SIG-M5 treated with dmso at 0.1 percent for 504 hours (cell line): Measurements from ENCODE around the gene FGF12.
A peak's percentile ranks its signal among the peaks of the same experiment; 100 is the strongest.
"Not testable (repeated sequence)": the region's sequence is repeated elsewhere in the genome, so short reads cannot be mapped to it uniquely, and the experiment has no call there.

Experiments
- DNase-seq: peaks from one replicate; lab custom pipeline; 2025; ENCODE audit not compliant: unreplicated experiment; lab: John Stamatoyannopoulos, UW

Gene FGF12

DNA sequence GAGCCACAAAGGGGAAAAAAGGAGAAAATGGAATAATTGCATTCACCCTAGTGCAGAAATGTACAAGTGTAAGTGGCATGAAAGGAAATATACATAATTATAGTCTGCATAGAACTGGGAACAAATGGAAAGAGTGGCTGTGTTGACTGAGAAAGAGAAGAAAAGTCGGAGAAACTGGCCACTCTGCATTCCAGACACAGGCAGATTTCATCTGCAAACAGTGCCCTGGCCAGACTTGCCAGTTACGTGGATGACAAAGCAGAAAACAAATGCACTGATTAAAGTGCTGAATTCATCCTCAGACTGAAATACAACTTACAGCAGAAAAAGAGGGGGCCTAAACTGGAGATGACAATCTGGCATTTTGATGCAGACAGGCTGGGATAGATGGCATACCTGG, 129.8 kb downstream of the FGF12 start:
- peak; percentile 75 for DNase-seq

DNA sequence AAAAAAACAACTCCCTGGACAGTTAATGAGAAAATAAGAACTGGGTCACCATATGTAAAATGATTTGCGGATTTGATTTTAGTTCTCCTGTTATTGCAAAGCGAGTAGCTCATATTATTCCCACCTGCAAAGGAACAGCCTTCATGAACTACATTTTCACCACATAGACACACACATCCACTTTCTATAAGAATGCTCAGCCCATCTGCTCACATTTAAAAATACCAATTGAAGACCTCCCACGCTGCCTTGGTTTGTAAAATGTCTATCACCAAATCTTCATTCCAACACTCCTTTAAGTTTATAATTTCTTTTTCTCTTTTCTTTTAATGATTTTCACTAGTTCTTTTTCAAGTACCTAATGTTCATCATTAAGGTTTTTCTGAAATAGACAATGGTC, 148.6 kb downstream of the FGF12 start:
- no peak for DNase-seq

DNA sequence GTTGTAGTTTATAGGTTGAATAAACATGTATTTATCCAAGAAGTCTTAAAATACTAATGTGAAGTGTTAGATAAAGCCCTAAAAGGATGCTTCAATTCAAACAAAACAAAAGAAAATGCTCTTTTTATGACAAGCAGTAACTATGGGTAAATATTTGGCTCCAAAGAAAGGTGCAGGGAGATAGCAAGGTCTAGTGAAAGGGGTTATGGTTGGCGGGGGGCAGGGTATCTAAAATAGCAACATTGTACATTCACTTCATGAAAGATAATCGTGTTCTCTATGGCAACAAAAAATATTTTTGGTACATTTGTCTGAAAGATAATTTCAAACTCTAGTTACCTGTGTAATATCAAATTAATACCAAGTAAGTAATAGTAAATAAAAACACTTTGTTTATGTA, 149.5 kb downstream of the FGF12 start:
- no peak for DNase-seq

DNA sequence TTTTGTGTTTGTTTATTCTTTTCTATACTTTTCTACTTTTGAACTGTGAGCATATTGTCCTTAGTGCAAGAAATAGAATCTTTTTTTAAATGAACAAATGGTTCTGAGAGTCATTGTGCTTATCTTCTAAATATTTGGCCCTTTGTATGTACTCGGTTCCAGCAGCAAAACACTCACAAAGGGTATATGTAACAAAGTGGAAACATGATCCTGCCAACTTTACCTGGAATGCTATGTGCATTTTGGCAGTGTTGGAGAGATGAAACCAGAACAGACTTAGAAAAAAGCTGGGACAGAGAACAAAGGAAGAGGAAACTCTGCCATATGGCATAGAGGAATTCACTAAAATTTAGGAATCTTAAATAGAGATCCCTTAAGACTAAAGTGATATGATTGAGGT, 150.1 kb downstream of the FGF12 start:
- no peak for DNase-seq

DNA sequence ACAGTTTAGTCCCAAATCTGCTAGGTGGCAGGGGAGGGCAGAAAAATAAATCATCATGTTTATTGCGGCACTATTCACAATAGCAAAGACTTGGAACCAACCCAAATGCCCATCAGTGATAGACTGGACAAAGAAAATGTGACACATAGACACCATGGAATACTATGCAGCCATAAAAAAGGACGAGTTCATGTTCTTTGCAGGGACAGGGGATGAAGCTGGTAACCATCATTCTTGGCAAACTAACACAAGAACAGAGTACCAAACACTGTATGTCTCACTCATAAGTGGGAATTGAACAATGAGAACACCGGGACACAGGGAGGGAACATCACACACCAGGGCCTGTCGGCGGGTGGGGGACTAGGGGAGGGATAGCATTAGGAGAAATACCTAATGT, 150.6 kb downstream of the FGF12 start:
- not testable (repeated sequence) for DNase-seq

DNA sequence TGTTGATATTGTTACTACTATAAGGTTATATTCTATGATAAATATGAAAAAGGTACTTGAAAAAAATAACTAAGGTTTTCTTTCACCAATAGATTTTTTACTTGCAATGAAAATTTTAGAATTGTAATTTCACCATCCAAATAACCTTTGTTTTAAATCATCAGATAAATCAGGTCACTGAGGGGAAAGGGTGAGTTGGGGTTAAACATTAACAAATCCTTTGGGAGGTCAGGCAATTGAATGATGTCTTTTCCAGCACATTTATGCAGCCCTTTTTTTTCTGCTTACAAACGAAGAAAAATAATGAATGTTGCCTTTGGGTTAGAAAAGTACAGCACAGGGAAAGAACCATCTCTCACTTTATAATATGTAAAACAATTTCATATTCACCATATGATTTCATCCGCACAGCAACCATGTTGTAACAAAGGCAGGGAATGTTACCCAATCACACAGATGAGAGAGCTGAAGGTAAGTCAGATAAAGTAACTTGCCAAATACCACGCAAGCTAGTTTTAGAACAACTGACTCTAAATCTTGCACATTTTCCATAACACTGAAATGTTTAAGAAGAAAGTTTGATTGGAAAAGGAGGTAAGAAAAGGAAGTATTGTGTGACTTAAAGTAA, 151.3 kb downstream of the FGF12 start:
- no peak for DNase-seq

DNA sequence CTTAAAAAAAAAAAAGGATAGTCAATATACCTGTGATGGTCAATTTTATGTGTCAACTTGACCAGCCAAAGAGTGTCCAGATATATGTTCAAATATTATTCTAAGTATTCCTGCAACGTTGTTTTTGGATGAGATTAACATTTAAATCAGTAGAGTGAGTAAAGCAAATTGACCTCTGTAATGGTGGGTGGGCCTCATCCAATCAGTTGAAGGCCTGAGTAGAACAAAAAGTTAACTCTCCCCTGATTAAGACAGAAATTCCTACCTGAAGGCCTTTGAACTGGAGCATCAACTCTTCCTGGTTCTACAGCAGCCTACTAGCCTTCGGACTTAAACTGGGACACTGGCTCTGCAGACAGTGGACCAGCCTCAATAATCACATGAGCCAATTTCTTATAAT, 154.1 kb downstream of the FGF12 start:
- no peak for DNase-seq

DNA sequence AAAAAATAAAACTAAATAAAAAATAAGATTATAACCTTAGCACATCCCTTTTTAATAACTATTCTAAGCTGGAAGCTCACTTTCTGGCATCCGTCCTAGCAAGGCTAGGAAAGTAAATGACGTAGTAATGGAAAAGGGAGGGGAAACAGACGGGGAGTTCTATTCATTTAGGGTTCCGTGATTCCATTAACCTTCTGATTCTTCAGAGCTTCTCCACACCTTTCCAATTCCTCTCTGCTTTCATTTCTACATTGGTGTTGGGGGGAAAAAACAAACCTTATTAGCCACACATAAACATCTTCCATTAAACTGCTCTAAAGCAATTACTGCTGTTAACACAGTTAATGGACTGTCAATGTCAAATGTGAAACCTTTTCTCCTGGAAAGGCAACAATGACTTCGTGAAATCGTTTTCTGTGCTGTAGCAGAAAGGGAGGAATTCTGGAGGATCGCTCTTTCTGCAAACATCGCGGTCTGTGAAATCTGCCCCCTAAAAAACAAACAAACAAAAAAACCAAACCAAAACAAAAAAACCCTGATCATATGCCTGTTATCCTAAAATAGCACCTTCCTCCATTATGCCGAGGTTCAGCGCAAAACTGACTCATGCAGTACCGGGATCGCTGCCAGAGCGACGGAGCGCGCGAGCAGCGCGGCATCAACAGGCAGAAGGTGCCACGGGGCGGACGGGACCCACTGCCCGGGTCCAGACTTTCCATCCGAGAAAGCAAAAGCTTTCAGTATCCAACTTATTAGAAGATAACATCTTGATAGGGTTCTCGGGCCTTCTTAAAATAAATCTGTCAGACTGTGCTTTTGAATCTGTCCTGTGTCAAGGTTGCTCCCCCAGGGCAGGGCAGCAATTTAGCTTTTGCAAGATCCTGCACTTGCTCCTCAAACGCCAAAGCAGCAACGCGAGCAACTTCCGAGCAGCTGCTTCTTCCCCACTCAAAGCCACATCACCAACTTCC, 156.2 kb downstream of the FGF12 start:
- peak; percentile 11 for DNase-seq

DNA sequence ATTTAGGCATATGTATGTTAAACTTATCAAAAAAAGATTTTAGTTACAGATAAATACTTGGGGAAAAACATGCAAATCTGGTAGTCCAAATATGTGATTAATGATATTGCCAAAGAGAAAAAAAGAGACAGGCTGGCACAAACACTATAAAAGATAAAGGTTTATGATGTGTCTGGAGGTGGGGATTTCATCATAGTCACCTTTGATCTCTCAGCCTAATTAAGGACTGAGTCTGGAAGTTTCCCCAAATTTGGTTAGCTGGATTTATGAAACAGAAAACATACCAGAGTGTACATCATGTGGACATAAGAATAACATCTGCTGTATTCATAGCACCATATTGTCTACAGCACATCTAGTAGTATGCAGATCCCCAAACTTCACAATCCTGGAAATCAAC, 157.0 kb downstream of the FGF12 start:
- no peak for DNase-seq

DNA sequence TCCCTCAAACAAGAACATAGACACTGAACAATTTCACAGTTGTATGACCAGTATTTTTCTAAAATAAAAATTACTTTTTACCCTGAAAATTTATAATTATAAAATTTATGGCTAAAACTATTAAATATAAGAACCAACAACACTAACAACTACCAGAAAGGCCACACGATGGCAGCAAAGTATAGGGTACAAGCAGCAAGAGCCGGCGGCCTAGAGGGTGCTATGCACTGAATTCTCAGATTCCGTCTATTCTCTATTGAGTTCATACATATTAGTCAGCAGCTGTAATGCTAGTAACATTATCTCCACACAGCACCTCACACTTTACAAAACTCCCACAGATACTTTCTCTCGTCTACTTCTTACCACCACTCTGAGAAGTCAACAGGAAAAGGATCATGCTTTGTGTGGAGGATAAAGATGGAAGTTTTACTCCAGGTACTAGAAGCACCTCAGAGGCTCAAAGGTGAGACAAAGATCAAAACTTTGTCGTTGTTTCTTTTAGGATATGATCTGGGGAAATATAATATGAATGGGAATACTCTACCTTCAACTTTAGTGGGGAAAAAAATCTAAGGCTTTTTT, 160.5 kb downstream of the FGF12 start:
- DNase-seq, result peak; percentile 82

DNA sequence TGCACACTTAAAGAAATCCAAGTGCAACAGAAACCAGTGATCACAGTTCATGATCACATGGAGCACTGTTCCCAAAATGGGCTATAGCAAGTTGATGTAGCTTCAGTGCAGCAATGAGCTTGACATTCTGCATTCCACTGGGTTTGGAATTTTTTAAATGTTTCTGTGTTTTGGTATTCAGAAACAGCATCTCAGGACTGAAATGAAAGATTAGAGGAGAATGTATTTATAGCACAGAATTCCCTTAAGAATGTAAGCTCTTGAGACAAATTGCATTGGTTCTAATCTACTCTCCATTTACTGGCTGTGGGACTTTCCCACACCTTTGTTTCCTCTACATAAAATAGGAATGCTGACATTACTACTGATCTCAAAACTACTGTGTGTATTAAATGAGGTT, 162.7 kb downstream of the FGF12 start:
- no peak for DNase-seq

DNA sequence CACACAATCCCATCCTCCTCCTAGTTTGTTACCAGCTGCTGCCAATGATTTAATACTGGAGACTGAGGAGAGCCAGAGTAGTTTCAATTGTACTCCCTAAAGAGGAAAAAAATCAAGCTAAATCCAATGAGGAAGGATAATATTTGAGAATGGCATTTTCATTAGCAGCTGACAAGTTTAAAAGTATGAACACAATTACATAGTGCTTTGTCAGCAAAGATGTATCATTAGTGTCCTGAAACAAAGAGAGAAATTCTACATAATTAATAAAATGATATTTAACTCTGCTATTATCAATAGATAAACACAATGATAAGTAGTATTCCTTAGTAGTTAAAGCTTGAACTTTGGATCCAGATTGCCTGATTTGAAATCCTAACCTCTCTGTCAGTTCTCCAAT, 163.9 kb downstream of the FGF12 start:
- no peak for DNase-seq

DNA sequence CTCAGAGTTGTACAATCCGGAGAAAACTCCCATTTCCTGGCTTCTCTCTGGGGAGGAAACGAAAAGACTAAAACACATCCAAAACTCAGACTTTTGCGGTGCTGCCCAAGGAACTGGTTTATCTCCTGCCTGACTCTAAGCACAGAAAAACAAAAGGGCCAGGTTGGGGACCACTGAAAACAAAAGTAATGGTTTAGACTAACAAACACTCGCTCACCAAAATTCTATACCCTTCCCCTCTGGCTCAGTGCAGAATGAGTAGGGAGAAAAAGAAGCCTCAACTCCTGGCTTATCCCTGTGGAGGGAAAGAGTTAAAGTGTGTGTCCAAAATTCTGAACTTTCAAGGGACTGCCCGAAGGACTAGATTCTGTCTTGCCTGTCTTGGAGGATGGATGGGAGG, 173.6 kb downstream of the FGF12 start:
- no peak for DNase-seq

DNA sequence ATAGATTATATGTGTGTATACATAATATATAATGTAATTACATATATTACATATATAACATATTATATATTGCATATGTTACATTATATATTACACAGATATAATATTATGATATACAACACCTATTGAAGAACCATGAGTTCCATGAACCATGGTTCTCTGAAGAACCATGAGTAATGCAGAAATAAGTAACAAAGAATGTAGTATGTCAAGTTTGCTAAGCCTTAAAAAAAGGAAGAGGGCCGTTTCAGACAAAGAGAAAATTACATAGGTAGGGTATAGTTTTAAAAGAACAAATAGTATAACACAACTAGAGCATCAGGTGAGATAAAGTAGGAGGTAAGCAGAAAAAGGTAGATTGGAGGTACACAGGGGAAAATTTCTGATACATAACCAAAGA, 177.0 kb downstream of the FGF12 start:
- no peak for DNase-seq

DNA sequence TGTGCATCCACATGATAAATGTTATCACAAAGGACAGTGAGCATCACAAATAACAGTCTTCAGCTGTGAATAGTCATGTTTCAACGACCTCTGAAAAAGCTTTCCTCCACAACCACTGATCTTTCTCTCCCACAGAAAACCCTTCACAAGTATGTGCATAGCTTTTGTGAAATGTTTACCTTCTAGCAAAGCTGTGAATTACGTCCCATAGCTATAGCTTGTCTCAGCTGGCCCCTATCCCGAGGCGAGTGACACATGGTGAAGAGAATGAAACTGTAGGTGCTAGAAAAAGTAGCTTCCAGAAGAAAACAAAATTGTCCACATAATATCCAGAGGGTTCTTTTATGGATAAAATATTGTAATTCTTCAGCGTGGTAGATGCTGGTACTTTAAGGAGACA, 182.0 kb downstream of the FGF12 start:
- DNase-seq, result no peak

DNA sequence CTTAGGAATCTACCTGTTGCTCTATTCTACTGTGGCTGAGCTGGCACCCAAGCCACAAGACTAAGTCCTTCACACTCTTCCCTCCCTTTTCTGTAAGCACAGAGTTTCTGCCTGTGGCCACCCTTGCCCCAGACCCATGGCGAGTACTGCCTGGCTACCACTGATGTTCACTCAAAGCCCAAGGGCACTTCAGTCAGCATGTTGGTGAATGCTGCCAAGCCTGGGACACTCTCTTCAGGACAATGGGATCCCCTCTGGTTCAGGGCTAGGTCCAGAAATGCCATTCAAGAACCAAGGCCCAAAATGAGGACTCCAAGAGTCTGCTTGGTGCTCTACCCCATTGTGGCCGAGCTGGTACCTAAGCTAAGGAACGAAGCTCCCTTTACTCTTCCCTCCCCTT, 184.2 kb downstream of the FGF12 start:
- DNase-seq, result no peak

DNA sequence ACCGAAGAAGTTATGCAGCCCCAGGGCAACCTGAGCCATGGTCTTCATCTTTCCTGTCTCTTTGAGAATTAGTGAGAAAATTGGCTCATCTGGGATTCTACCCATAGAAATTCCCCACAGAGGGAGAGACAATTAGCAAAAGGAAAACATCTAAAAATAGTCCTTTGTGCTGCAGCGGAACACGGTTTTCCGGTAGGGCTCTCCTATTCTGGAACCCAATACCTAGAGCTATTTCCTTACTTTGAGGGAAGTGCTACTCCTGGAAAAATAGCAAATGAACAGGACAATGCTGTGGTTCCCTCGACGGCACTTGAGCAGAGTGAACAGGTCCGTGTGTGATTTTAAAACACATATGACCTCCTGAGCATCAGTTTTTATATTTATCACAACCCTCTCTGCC, 210.5 kb downstream of the FGF12 start:
- no peak for DNase-seq

DNA sequence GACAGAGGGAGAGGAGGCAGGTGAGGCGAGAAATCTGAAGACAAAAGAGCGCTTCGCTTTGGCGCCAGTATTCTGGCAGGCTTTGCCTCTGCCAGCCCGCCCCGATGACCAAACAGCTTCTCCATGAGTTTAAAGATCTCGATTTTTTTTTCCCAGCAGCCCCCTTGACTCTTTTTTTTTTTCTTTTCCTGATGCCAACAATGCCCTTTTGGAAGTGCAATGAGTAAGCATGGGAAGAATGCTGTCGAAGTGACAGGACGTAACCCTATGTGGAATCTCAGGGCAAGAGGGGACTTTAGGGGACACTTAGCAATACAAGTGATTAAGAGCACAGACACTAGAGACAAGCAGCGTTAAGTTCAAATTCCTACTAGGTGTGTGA, 211.7 kb downstream of the FGF12 start:
- no peak for DNase-seq

DNA sequence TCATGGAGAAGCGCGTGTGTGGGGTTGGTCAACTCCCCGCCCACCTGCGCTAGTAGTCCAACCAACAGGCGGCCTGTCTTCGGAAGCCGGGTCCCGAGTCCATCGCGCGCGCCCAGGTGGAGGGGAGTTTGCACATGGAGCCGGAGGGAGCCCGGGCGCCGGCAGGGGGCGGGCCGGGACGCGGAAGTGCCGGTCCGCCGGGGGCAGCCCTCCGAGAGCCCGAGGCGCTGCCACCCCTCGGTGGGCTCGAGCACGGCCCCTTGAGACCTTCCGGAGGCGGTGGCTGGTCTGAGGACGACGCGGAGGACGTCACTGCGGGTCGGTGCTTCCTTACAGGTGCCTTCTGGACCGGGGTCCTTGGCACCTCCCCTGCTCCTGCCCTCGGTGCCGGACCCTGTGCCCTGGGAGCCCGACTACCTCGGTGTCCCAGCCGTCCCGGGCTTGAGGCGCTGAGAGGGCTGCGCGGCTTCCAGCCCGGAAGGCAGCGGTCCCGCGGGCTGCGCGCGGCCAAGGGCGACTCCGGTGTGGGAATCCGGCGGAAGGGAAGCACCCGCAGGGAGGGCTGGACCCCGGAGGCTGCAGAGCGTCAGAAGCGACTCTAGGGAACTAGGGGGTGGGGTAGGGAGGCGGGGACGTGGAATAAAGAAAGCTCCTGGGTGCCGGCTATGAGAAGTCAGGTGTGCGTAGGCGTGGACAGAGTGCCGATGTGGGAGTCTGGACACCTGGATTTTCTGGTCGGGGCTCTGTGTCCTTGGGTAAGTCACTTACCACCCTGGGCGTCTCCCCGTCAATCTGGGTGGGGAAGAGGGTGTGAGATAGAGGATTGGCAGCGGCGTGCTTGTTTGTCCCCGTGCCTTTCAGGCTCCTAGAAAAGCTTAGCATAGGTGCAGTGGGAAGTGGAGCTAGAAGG, 212.3 kb downstream of the FGF12 start:
- DNase-seq, result peak; percentile 14

DNA sequence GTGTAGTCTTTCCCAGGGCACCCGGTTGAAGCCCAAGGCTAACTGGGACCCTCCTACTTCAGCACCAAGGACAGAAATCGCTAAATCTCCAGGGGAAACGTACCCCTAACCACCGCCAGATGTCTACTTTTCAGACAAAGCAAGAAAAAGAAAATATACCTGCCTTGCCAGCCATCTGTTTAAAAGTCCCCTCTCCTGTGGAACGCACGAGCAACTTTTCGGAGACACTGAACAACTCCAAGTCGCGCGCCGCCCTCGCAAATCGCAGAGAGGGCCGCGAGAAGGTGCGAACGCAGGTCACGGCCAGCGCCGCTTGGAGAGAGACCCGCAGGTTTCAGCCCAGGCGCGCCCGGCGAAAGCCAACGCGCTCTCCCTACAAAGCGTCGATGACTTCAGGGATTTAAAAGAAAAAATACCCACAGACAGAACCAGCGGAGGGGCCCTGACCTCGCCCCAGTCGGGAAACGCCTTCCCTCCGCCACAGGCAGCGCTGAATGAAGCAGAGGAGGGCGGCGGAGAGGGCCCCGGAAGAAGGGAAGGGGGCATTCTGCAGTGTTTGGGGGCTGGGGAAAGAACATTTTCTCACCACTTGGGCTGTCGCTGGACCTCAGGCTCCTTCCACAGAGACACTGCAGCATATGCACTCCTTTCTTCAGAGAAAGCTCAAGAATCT, 213.1 kb downstream of the FGF12 start:
- DNase-seq, result peak; percentile 13

DNA sequence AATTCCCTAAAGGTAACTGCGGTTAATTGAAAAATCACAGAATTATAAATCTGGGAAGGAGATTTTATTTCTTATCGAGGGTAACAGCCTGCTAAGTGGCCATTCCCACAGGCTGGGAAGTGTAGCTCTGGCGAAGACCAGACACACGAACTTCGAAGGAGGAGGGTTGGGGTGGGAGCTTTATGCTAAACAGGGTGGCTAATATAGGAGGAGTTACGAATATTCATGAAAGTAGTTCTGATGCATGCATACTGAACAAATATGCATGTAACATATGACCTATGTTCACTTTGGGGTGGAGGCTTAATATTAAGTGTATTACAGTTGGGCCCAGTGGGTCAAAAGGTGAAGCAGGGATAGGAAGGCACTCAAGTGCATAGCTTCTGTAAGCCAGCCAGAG, 221.6 kb downstream of the FGF12 start:
- no peak for DNase-seq
